C4-2B (cell line): Measurements from ENCODE around the gene DES.

Experiments
- H3K27ac ChIP-seq: fragments of 450-650 bp; 2 replicates; pipeline ENCODE4 v1.5.1; 2017
- ZFX ChIP-seq: fragments of 450-650 bp; IDR thresholded peaks from 2 replicates; pipeline ENCODE4 v1.6.1; 2017
- TF ChIP-seq, protein P1 (sequence below): fragments of 450-650 bp; conservative IDR thresholded peaks from 2 replicates; pipeline ENCODE4 v1.5.1; 2017; ENCODE audit warnings: mild to moderate bottlenecking

The DES gene

DNA sequence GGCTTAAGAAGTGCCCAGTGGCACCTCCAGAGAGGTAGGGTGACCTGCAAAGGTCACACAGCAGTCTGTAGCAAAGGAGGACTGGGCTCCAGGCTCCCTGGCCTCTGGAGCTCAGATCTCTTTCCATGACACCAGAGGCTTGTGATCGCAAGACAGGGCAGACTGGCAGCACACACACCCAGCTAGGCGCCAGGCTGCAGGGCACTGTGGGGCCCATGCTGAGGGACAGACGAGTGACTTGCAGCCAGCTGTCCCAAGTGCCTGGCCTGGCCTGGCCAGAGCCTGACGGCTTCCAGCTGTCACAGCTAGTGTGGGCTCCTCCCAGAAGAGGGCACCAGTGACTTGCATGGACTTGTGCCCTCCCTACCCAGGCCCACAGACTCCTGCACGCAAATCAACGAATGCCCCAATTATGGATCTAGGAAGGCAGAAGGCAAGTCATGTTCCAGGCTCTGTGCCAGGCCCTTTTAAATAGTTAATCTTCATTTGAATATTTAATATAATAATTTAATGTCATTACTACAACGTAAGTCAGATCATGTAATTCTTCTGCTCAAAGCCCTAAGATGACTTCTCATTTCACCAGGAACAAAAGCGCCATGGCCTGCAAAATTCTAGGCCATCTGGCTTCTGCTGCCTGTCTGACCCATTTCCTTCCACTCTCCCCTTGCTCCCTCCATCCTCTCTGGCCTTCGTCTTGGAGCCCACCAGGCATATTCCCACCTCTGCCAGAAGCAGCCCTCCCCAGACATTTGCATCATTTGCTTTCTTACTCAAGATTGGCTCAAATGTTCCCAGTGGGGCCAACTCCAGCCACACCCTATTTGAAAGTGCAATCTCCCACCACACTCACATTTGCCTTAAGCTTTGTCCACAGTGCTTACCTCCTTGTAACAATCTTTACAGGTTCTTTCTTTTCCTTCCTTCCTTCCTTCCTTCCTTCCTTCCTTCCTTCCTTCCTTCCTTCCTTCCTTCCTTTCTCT, 12.7 kb downstream of the DES start:
- no peak overlapping the region for H3K27ac ChIP-seq
- no peak for TF ChIP-seq ZFX
- TF ChIP-seq, protein P1, sequence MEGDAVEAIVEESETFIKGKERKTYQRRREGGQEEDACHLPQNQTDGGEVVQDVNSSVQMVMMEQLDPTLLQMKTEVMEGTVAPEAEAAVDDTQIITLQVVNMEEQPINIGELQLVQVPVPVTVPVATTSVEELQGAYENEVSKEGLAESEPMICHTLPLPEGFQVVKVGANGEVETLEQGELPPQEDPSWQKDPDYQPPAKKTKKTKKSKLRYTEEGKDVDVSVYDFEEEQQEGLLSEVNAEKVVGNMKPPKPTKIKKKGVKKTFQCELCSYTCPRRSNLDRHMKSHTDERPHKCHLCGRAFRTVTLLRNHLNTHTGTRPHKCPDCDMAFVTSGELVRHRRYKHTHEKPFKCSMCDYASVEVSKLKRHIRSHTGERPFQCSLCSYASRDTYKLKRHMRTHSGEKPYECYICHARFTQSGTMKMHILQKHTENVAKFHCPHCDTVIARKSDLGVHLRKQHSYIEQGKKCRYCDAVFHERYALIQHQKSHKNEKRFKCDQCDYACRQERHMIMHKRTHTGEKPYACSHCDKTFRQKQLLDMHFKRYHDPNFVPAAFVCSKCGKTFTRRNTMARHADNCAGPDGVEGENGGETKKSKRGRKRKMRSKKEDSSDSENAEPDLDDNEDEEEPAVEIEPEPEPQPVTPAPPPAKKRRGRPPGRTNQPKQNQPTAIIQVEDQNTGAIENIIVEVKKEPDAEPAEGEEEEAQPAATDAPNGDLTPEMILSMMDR, result no peak; the same call in 1 of the 2 replicates

DNA sequence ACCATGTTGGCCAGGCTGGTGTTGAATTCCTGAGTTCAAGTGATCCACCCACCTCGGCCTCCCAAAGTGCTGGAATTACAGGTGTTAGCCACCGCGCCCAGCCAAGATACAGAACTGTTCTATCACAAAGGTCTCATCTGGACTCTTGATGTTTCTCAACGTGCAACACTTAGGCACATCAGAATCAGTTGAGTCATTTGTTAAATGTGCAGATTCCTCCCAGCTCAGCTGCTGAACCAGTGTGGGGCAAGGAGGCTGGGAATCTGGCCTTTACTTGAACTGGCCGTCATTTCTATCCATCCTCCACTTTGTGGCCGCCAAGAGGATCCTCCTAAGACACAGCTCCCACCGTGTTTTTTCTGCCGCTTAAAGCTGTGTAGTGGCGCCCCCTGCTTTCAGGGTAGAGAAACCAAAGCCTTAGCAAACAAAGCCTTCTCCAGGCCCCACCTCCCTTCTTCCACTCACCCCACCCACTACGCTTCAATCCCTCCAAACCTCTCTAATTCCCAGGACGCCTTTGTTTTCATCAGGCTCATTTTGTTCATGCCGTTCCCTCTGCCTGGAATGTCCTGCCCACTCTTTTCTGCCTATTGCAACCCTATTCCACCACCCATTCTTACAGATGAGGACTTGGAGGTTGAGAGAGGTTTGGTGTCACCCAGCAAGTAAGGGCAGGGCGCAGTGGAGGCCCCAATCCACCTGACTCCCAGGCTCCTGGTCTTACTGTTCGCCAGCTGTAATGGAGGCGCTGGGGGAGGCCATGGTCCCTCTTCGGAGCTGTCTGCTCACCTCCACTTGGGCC, 15.7 kb downstream of the DES start:
- no peak overlapping the region for H3K27ac ChIP-seq
- TF ChIP-seq, protein P1, result no peak; the same call in 1 of the 2 replicates
- TF ChIP-seq ZFX, result no peak

DNA sequence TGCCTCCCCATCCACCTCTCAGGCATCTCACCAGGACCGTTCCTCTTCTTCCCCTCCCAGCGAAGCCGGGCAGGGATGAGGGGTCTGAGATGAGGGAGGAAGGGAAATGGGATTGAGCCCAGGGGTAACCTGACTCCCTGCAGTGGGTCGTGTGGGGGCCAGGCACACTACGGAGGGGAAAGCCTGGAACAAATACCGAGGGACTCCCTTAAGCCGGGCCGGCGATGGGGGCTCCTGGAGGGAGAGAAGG, 16.2 kb downstream of the DES start:
- no peak for TF ChIP-seq ZFX
- TF ChIP-seq, protein P1, result no peak
- H3K27ac ChIP-seq, result no peak overlapping the region

DNA sequence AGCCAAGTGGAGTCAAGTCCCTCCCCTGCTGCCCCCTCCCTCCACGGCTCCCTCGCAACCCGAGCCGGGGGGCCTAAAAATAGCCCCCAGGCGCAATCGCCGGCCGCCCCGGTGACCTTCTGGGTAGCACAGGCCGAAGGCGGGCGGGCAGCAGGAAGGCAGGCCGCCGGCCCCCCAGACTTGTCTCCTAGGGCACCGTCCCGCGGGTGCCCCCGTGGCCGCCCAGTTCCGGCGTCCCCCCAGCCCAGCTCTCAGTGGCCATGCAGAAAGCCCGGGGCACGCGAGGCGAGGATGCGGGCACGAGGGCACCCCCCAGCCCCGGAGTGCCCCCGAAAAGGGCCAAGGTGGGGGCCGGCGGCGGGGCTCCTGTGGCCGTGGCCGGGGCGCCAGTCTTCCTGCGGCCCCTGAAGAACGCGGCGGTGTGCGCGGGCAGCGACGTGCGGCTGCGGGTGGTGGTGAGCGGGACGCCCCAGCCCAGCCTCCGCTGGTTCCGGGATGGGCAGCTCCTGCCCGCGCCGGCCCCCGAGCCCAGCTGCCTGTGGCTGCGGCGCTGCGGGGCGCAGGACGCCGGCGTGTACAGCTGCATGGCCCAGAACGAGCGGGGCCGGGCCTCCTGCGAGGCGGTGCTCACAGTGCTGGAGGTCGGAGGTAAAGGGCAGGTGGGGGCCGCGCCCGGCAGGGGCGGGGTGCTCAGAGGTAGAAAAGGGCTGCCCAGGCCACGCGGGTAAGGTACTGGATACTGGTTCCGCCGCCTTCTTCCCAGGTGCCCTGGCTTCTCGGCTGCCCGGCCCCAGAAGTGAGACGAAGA, 16.7 kb downstream of the DES start, which contains the start of gene SPEG:
Gene SPEG, plus strand, starts transcription at position 126 of the 808 bp plus-strand sequence. Its CDS starts 135 bp downstream, at position 261.
- TF ChIP-seq, protein P1, result no peak
- no peak for TF ChIP-seq ZFX
- H3K27ac ChIP-seq, result no peak within 1 kb of the TSS

DNA sequence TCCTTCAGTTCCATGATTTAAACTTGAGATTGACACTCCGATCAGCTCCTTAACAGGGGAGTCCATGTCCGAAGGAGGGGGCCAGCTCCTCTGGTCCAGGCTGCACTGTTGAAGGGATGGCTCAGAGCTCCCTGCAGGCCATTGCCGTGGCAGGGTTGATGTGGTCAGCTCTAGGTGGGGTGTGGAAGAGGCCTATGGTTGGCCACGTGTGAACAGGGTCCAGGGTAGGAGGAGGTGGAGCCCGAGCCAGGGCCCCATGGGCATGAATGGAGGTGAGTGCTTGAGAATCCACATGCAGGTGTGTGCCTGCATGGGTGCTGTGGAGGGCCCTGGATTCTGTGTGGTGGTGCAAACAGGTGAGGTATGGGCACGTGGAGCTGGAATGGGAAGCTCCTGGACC, 17.5 kb downstream of the DES start:
- no peak overlapping the region for H3K27ac ChIP-seq
- no peak for TF ChIP-seq ZFX
- TF ChIP-seq, protein P1, result no peak

DNA sequence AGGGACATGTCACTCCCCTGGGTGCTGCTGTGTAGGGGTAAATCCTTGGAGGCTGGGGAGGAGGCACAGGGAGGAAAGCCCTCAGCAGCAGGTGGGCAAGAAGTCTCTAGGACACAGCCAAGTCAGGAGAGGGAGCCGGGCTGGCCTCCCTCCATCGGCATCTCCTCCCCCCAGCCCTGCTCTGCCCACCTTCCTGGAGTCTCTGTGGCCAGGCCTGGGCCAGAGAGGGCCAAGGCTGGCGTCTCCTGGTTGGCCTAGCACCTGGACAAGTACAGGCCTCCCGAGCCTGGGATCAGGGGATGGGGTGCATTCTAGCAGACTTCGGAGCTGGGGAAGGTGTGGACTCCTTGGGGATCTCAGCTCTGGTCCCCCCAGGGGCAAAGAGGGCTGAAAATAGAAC, 18.3 kb downstream of the DES start:
- no peak overlapping the region for H3K27ac ChIP-seq
- TF ChIP-seq ZFX, result no peak
- TF ChIP-seq, protein P1, result no peak
